ENCODE data around the gene MILR1.
A peak's percentile ranks its signal among the peaks of the same experiment; 100 is the strongest.
"Not testable (repeated sequence)": the region's sequence is repeated elsewhere in the genome, so short reads cannot be mapped to it uniquely, and the experiment has no call there.

Gene MILR1

GRCh38 chr17:64428406-64428805 lies 20.5 kb upstream of the MILR1 start:
- DNase-seq (ENCODE audit: low read depth) = no peak

- DNase-seq (ENCODE audit: low read depth) = not testable (repeated sequence)
Measured at GRCh38 chr17:64430036-64430435, 18.9 kb upstream of the MILR1 start.

GRCh38 chr17:64431534-64431933 lies 17.4 kb upstream of the MILR1 start:
- no peak for DNase-seq (ENCODE audit: low read depth)

- DNase-seq (ENCODE audit: low read depth) = no peak
Measured at GRCh38 chr17:64437944-64438525, 10.9 kb upstream of the MILR1 start.

DNA sequence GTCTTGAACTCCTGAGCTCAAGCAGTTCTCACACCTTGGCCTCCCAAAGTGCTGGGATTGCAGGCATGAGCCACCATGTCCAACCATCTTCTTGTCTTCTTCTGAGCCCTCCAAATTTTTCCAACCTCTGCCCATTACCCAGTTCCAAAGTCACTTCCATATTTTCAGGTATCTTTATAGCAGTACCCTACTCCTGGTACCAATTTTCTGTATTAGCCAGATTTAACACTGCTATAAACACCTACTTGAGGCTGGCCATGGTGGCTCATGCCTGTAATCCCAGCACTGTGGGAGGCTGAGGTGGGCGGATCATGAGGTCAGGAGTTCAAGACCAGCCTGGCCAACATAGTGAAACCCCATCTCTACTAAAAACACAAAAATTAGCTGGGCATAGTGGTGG lies 9.4 kb upstream of the MILR1 start:
- not testable (repeated sequence) for DNase-seq (ENCODE audit: low read depth)

GRCh38 chr17:64439956-64440355 lies 9.0 kb upstream of the MILR1 start:
- DNase-seq (ENCODE audit: low read depth) = no peak

DNA sequence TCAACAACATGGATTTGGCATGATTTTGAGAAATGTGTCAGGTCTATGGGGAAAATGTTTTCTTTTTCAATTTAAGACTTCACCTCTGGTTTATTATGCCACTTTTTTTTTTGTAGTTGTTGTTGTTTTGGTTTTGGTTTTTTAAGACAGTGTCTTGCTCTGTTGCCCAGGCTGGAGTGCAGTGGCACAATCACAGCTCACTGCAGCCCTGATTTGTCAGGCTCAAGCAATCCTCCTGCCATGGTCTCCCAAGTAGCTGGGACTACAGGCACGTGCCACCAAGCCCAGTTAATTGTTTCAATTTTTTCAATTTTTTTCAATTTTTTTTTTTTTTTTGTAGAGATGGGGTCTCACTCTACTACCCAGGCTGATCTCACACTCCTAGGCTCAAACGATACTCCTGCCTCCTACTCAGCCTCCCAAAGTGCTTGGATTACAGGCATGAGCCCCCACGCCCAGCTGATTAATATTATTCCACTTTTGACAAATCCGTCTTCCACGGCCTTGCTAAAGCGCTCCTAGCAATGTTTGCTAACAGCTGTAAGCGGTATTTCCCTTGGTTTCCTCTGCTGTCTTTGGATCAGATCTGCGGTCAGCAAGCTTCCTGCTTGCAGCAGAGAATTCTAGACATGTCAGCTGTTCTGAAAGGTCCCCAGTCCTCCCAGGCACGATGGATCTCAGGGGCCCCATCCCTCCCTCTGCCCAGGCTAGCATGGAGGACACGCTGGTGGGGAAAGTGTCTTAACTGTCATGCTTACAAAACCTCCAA lies 7.0 kb upstream of the MILR1 start:
- DNase-seq (ENCODE audit: low read depth) = peak; percentile 30

- DNase-seq (ENCODE audit: low read depth) = no peak
Measured at GRCh38 chr17:64442541-64442971, 6.4 kb upstream of the MILR1 start.

DNA sequence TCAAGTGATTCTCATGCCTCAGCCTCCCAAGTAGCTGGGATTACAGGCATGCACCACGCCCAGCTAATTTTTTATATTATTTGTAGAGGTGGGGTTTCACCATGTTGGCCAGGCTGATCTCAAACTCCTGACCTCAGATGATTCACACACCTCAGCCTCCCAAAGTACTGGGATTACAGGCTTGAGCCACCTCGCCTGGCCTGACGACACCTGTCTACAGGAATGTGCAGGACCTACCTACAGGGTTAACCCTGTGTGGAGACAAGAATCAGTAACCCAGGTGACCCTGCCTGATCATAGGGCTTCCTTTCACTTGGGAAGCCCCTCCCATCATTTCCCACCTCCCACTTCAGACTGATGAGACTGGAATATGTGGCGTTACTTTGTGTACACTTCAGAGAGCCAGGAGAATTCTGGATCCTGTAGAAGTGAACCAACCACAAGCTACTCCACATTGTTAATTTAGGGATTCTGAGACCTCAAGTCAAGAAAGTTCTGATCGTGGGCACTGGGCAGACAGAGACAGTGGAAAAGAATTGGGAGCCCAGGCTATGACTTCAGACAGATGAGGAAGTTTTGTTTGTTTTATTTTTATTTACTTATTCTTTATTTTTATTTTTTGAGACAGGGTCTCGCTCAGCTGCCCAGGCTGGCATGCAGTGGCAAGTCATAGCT lies 5.7 kb upstream of the MILR1 start:
- no peak for DNase-seq (ENCODE audit: low read depth)

DNA sequence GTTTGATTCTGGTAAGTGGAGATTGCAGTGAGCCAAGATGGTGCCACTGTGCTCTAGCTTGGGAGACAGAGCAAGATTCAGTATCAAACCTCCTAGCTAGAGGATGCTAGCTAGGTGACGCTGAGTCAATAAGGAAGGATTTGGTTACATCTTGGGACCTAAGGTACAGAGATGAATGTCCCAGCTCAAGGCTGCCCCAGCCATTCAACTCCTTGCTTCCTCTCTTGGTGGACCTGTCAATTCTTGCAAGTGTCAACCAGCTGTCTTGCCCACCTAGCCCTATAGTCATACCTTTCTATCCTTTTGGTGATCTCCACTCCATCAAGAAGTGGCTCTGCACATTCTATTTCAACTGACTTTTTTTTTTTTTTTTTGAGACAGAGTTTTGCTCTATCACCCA lies 1.4 kb upstream of the MILR1 start:
- DNase-seq (ENCODE audit: low read depth) = no peak

GRCh38 chr17:64449545-64449944 lies 630 bp downstream of the MILR1 start:
- DNase-seq (ENCODE audit: low read depth) = no peak

DNA sequence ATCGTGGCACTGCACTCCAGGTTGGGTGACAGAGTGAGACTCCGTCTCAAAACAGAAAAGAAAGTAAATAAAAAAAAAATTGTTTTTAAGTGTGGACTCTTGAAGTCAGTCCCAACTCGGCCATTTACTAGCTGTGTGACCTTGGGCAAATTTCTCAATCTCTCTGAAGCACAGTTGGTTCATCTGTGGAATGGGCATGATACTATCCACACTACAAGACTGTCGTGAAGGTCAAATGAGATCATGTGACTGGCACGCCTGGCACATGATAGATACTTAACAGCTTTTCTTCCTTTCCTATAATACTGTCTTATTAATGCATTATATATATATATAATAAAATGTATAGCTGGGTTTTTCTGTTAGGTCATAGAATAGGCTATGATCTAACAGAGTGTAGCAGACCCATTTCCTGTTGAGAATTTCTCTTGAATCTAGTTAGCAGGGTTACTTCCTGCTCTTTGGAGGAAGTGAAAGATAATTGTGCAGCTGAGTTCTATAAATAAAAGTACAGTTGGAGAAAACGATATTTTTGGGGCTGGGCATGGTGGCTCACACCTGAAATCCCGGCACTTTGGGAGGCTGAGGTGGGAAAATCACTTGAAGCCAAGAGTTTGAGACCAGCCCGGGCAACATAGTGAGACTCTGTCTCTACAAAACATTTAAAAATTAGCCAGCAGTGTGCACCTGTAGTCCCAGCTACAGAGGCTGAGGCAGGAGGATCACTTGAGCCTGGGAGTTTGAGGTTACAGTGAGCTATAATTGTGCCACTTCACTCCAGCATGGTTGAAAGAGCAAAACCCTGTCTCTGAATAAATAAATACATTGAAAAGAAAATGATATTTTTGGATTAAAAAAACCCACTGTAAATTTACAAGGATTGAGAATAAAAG lies 7.3 kb downstream of the MILR1 start:
- peak; percentile 6 for DNase-seq (ENCODE audit: low read depth)

GRCh38 chr17:64457156-64457555 lies 8.2 kb downstream of the MILR1 start:
- DNase-seq (ENCODE audit: low read depth) = peak; percentile 53

GRCh38 chr17:64458756-64459155 lies 9.8 kb downstream of the MILR1 start:
- DNase-seq (ENCODE audit: low read depth) = no peak

- DNase-seq (ENCODE audit: low read depth) = peak; percentile 60
Measured at GRCh38 chr17:64459284-64459747, 10.4 kb downstream of the MILR1 start.

DNA sequence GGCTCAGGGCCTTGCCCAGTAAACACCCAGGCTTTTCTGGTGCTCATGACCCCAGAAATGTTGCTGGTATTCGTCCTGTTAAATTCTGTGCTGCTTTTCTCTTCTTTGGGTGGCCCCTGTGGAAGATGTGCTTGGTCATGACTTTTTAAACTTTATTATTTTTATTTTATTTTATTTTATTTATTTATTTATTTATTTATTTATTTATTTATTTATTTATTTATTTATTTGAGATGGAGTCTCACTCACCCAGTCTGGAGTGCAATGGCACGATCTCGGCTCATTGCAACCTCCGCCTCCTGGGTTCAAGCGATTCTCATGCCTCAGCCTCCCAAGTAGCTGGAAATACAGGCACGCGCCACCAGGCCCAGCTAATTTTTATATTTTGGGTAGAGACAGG lies 10.9 kb downstream of the MILR1 start:
- DNase-seq (ENCODE audit: low read depth) = not testable (repeated sequence)

DNA sequence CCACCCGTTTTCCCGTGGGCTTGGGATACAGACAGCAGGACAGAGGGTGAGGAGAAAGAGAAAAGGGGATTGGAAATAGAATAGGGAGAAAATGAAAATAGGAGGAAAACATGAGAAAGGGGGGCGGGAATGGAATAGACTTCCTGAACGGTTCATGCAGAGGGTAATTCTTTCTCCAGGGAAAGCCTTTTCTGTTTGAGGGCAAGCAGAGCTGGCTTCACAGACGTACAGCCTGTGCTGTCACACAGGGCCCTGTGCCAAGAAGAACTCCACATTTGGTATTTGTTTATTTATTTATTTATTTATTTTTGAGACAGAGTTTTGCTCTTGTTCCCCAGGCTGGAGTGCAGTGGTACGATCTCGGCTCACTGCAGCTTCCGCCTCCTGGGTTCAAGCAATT lies 12.0 kb downstream of the MILR1 start:
- DNase-seq (ENCODE audit: low read depth) = peak; percentile 23

- DNase-seq (ENCODE audit: low read depth) = no peak
Measured at GRCh38 chr17:64461788-64462187, 12.9 kb downstream of the MILR1 start.

- DNase-seq (ENCODE audit: low read depth) = peak; percentile 41
Measured at GRCh38 chr17:64466019-64466735, 17.3 kb downstream of the MILR1 start.

- not testable (repeated sequence) for DNase-seq (ENCODE audit: low read depth)
Measured at GRCh38 chr17:64466834-64467233, 17.9 kb downstream of the MILR1 start.

DNA sequence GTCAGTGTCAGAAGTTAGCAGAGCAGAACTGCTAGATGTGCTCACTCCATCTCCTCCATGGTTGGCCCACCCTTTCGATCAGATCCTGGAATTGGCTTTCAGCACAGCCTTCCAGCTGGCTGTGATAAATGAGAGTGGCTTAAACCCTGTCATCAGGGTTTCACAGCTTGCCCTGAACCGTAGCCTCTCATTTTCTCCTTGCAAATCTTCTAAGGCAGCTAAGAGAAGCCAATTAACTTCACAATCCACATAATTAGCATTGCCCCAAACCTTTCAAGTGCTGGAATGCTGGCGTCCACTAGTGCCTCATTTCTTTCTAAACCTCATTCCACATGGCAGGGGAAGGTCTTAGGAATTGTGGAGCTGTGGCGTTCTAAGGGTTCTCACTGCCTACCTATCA lies 21.7 kb downstream of the MILR1 start:
- DNase-seq (ENCODE audit: low read depth) = no peak
